Neutrophil (primary cell): Measurements from ENCODE around the gene DOCK9.

Source experiments
- H3K27ac ChIP-seq: fragments of 200-600 bp; sonication (generic); 2 replicates; pipeline ENCODE4 v1.5.1; 2016; ENCODE audit warnings: mild to moderate bottlenecking, moderate library complexity
- H3K27me3 ChIP-seq: fragments of 200-600 bp; sonication (generic); 2 replicates; pipeline ENCODE4 v1.6.0; 2016; ENCODE audit warnings: mild to moderate bottlenecking
- H3K36me3 ChIP-seq: fragments of 200-600 bp; sonication (generic); 2 replicates; pipeline ENCODE4 v1.5.1; 2017
- H3K4me1 ChIP-seq, 2 experiments: fragments of 200-600 bp in 1 of 2; sonication (generic) in 1 of 2; 1 replicate in 1 of 2; 2 replicates in 1 of 2; pipeline versions ENCODE4 v1.5.1 to v1.6.1; 2013 to 2016; ENCODE audit warnings: low read depth in 1 of 2, low read length in 1 of 2, mild to moderate bottlenecking in 1 of 2, moderate library complexity in 1 of 2; ENCODE audit not compliant: control insufficient read depth in 1 of 2, insufficient read depth in 1 of 2
- H3K4me3 ChIP-seq, 2 experiments: fragments of 200-600 bp in 1 of 2; sonication (generic) in 1 of 2; 1 replicate in 1 of 2; 2 replicates in 1 of 2; pipeline ENCODE4 v1.5.1; 2013 to 2016; ENCODE audit warnings: low read depth in 1 of 2, low read length in 1 of 2, mild to moderate bottlenecking in 1 of 2, moderate library complexity in 1 of 2
- H3K9me3 ChIP-seq: fragments of 200-600 bp; sonication (generic); 2 replicates; pipeline ENCODE4 v1.5.1; 2016
- TF ChIP-seq, protein P1 (sequence below): fragments of 200-600 bp; sonication (generic); IDR thresholded peaks from 2 replicates; pipeline ENCODE4 v1.5.1; 2016; ENCODE audit warnings: antibody characterized with exemption

DOCK9 gene

DNA sequence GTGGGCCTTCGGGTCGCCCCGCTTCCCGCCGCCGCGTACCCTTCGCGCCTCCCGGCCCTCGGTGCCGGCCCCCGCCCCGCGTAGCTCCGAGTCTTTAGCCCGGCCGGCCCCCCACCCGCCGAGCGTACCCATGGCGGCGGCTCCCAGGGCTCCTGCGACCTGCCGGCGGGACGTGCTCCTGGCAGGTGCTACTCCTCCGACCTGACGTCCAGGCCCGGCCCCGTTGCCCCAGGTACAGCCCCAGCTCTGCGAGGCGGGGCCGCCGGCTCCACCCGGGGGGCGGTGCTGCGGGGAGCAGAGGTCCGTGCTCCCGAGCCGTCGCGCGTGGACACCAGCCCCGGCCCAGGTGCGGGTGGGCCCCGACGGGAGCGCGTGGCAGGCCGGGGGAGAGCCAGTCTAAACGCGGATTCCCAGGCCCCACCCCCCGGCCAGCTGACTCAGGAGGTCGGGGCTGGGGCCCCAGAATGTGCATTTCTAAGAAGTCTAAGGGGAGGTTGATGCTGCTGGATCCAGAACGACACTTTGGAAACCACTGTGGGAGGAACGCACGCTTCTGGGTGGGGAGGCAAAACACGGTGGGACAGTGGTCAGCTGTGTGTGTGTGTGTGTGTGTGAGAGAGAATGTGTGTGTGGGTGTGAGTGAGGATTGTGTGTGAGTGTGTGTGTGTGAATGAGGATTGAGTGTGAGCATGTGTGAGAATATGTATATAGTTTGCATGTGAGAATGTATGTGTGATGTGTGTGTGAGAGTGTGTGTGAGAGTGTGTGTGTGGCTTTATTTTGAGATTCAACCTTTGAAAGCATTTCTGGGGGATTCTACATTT, 225.2 kb downstream of the DOCK9 start, which contains the start of gene SLC15A1:
Gene SLC15A1 (minus strand): TSS at position 206 of the 824 bp plus-strand sequence. CDS start 74 bp downstream, at position 132.
- Histone ChIP-seq H3K27ac (no peak within 1 kb of the TSS), H3K9me3 (no peaks in the 10 kb centered on the region), H3K27me3 (peaks cover 75% of the 10 kb centered on the region), H3K36me3 (no peaks in the 10 kb centered on the region), H3K4me3 (no peak within 1 kb of the TSS), H3K4me1 (no peaks in the 10 kb centered on the region)
- TF ChIP-seq, protein P1, sequence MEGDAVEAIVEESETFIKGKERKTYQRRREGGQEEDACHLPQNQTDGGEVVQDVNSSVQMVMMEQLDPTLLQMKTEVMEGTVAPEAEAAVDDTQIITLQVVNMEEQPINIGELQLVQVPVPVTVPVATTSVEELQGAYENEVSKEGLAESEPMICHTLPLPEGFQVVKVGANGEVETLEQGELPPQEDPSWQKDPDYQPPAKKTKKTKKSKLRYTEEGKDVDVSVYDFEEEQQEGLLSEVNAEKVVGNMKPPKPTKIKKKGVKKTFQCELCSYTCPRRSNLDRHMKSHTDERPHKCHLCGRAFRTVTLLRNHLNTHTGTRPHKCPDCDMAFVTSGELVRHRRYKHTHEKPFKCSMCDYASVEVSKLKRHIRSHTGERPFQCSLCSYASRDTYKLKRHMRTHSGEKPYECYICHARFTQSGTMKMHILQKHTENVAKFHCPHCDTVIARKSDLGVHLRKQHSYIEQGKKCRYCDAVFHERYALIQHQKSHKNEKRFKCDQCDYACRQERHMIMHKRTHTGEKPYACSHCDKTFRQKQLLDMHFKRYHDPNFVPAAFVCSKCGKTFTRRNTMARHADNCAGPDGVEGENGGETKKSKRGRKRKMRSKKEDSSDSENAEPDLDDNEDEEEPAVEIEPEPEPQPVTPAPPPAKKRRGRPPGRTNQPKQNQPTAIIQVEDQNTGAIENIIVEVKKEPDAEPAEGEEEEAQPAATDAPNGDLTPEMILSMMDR, result no peak

DNA sequence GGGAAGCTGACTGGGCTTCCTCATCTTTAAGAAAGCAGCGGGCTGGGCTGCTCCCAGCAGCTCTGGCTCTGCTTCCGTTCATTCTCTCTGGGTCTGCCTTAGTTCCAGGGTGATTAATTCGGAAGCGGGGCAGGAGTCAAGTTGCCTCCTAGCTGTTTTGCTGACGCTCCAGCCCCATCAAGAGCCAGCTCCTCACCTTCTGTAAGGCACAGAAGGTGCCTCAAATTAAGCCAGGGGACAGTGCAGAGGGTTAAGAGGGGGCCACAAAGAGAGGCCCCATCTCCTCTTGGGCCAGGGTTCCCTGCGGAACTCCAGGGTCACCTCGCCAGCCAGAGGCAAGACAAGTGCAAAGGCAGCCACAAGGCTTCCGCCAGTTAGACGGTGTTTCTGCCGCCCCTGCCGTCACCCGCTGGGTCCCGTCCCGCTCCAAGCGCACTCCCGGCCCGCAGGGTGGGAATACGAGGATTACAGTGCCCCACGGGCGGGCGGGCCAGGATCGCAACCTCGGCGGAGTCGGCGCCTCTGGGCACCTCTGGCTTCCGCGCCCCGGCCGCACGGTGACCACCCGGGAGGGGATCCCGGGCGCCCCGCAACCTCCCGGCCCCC, 225.9 kb downstream of the DOCK9 start:
- Histone ChIP-seq H3K27ac (no peak overlapping the region), H3K27me3 (peaks cover 75% of the 10 kb centered on the region), H3K36me3 (no peaks in the 10 kb centered on the region), H3K4me3 (no peak overlapping the region), H3K9me3 (no peaks in the 10 kb centered on the region), H3K4me1 (no peaks in the 10 kb centered on the region)
- TF ChIP-seq, protein P1, result no peak

DNA sequence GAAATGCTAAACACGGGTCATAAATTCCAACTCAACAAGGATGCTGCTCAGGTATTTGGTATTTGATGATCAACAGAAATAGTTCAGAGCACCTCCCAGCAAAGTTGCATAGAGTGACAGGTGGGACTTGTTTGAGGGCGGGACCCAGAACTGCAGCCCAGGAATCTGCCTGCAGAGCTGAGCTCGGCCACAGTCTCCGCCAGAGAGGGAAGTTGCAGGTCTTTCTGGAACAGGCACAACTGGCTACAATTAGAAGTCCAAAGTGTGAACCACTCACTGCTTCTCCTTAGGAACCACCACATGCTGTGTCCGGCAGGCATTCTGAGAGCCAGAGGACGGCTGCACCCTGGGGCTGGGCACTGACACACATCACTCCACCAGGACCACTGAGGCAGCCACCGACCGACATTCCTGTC, 226.5 kb downstream of the DOCK9 start:
- TF ChIP-seq, protein P1, result no peak
- H3K27me3 ChIP-seq, result peaks cover 73% of the 10 kb centered on the region
- H3K9me3 ChIP-seq, result no peaks in the 10 kb centered on the region
- no peak overlapping the region for H3K27ac ChIP-seq
- no peaks in the 10 kb centered on the region for H3K4me1 ChIP-seq
- no peaks in the 10 kb centered on the region for H3K36me3 ChIP-seq
- H3K4me3 ChIP-seq, result no peak overlapping the region

DNA sequence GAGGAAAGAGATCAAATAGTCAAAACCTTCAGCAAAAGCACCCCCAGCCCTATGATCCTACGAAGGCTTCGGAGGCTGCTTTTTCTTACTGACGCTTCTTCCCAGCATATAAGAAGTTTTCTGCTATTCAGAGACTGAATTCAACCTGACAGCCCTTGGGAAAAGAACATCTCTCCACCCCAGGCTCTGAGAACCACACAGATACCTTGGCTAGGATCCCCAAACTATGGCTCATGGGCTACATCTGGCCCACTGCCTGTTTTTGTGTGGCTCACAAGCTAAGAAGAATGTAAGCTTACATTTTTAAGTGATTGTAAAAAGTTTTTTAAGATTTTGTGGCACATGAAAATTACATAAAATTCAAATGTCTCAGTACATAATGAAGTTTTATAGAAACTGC, 228.4 kb downstream of the DOCK9 start:
- H3K27me3 ChIP-seq, result peaks cover 54% of the 10 kb centered on the region
- H3K36me3 ChIP-seq, result no peaks in the 10 kb centered on the region
- H3K4me3 ChIP-seq, result no peak overlapping the region
- H3K9me3 ChIP-seq, result no peaks in the 10 kb centered on the region
- H3K27ac ChIP-seq, result no peak overlapping the region
- H3K4me1 ChIP-seq, result no peaks in the 10 kb centered on the region
- TF ChIP-seq, protein P1, result no peak

DNA sequence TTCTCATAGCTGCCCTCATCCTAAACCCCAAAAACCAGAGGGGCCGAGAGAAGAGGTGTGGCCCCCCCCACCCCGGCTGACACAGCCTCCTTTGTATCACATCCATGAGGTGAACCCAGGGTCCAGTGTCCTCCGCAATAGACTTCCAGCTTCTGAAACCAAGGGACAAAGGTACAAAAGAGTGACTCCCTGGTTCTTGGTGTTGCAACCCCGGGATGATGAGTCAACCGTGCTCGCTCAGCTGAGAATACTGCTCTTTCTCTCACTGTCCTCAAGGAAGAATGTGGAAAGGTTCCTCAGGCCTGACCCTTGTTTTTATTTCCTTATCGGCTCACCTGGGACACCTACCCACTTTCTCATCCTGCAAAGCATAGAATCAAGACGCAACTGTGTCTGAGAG, 230.9 kb downstream of the DOCK9 start:
- Histone ChIP-seq H3K27me3 (peaks cover 28% of the 10 kb centered on the region), H3K9me3 (no peaks in the 10 kb centered on the region), H3K4me3 (no peak overlapping the region), H3K27ac (no peak overlapping the region), H3K36me3 (no peaks in the 10 kb centered on the region), H3K4me1 (no peaks in the 10 kb centered on the region)
- TF ChIP-seq, protein P1, result no peak
